Common myeloid progenitor, CD34-positive (primary cell): ENCODE results near the gene MGAT5.

Source experiments
- CTCF ChIA-PET: fragments of 350-600 bp; sonication (Branson Sonifier 250); formaldehyde crosslinking; loops from one replicate; lab custom pipeline; 2021; ENCODE audit warnings: antibody characterized with exemption; lab: Charles Lee
- POLR2A ChIA-PET: fragments of 350-600 bp; sonication (Branson Sonifier 250); formaldehyde crosslinking; loops from one replicate; lab custom pipeline; 2021; ENCODE audit warnings: antibody characterized with exemption; lab: Charles Lee
- DNase-seq, 3 donors: peaks; one replicate each; pipeline versions ENCODE4 v3.0.0 to v3.0.0-alpha.2; 2013
- H3K27ac ChIP-seq, 2 experiments: 1 replicate in 1 of 2; 2 replicates in 1 of 2; pipeline ENCODE4 v1.7.0; 2013; ENCODE audit warnings: inconsistent platforms in 2 of 2, low read length in 2 of 2, mild to moderate bottlenecking in 2 of 2, low read depth in 1 of 2, moderate library complexity in 1 of 2; ENCODE audit not compliant: severe bottlenecking in 2 of 2, insufficient read depth in 1 of 2, poor library complexity in 1 of 2
- H3K27me3 ChIP-seq, 5 experiments: replicated peaks in 2 of 5; 1 replicate in 3 of 5; 2 replicates in 2 of 5; pipeline versions ENCODE4 v1.6.1 to v1.7.0; 2013; ENCODE audit warnings: low read length in 4 of 5, mild to moderate bottlenecking in 2 of 5, moderate library complexity in 2 of 5, inconsistent platforms in 1 of 5; ENCODE audit not compliant: insufficient read depth in 5 of 5, control insufficient read depth in 4 of 5
- H3K36me3 ChIP-seq, 4 experiments: 1 replicate in 2 of 4; 2 replicates in 2 of 4; pipeline versions ENCODE4 v1.6.1 to v1.7.0; 2013; ENCODE audit warnings: low read length in 3 of 4, control low read depth in 1 of 4, mild to moderate bottlenecking in 1 of 4; ENCODE audit not compliant: control insufficient read depth in 4 of 4, insufficient read depth in 4 of 4
- H3K4me1 ChIP-seq, 4 experiments: 1 replicate in 3 of 4; 2 replicates in 1 of 4; pipeline versions ENCODE4 v1.6.1 to v1.7.1; 2013; ENCODE audit warnings: low read length in 3 of 4, mild to moderate bottlenecking in 3 of 4, control low read depth in 1 of 4, inconsistent platforms in 1 of 4, moderate library complexity in 1 of 4; ENCODE audit not compliant: control insufficient read depth in 4 of 4, insufficient read depth in 4 of 4; ENCODE audit errors: control extremely low read depth in 1 of 4
- H3K4me3 ChIP-seq, 7 experiments: 1 replicate in 4 of 7; 2 replicates in 3 of 7; pipeline versions ENCODE4 v1.5.1 to v1.7.0; 2013; ENCODE audit warnings: mild to moderate bottlenecking in 7 of 7, low read length in 6 of 7, moderate library complexity in 6 of 7, inconsistent platforms in 2 of 7, low read depth in 2 of 7, control low read depth in 1 of 7; ENCODE audit not compliant: insufficient read depth in 4 of 7, control insufficient read depth in 1 of 7; ENCODE audit errors: extremely low read depth in 1 of 7
- H3K9me3 ChIP-seq, 5 experiments: 1 replicate in 4 of 5; 2 replicates in 1 of 5; pipeline versions ENCODE4 v1.6.1 to v1.7.1; 2013; ENCODE audit warnings: low read length in 4 of 5, mild to moderate bottlenecking in 2 of 5, inconsistent platforms in 1 of 5, low read depth in 1 of 5, moderate library complexity in 1 of 5; ENCODE audit not compliant: control insufficient read depth in 4 of 5, insufficient read depth in 2 of 5; ENCODE audit errors: control extremely low read depth in 1 of 5
- WGBS: methylation state at CpG from one replicate; pipeline ENCODE4 v1.1.5; 2013; ENCODE audit not compliant: insufficient coverage; 5-methylcytosine and 5-hydroxymethylcytosine counted together

MGAT5 gene

DNA sequence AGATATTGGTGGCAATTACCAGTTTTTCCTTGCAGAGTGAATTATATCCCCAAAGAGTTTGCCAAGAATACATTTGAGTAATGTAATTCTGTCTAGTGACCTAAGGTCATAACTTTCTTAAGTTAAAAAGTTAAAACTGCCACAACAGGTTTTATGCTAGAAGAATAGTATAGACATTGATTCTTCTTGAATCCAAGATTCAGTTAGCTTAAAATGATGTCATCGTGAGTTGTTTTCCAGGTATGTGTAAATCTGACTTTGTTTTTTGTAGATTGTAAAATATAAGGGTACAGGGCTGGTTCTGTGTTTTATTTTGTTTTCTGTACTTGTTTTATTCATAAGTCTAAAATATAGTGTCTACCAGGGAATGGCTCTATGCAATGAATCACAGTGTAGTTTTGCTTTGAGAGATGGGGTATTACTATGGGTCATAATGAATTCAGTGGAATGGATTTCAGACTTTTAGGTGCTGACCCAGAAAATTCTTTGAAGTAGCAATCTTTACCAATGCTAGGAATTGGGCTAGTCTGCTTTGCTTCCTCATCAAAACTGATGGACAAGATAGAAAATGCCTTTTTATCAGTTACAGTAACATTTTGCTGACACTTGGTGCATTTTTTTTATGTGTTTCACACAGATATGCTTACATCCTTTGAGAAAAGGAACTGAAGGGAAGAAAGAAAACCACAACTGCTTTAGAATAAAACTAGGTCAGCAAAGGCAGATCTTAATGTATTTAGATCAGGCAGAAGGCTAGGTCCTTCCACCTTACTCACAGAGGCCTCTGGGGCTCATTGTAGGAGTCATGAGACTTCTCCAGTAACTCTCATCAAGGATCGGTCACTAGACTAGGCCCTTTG is 20.8 kb upstream of the MGAT5 start:
- Histone ChIP-seq H3K27me3 (no peaks in the 10 kb centered on the region), H3K36me3 (no peaks in the 10 kb centered on the region), H3K4me3 (peak overlapping the region in 1 of 7 experiments; percentile 26), H3K4me1 (peaks cover 17 to 35% (median 25%) of the 10 kb centered on the region in 4 experiments), H3K9me3 (peaks cover 2 to 8% (median 4%) of the 10 kb centered on the region in 5 experiments), H3K27ac (no peak overlapping the region)
- CTCF ChIA-PET: interaction anchor here (2.5 to 8.0 kb wide), 2 partner anchors 11 to 25 kb away, joined by 7 to 39 read pairs; no protein-coding TSS in a partner anchor
- DNase-seq: peak in 2 of 3 donors; percentile 64 to 77
- WGBS: 14% methylated on average over 1 of the region's 2 CpGs
- POLR2A ChIA-PET: no interaction called here

DNA sequence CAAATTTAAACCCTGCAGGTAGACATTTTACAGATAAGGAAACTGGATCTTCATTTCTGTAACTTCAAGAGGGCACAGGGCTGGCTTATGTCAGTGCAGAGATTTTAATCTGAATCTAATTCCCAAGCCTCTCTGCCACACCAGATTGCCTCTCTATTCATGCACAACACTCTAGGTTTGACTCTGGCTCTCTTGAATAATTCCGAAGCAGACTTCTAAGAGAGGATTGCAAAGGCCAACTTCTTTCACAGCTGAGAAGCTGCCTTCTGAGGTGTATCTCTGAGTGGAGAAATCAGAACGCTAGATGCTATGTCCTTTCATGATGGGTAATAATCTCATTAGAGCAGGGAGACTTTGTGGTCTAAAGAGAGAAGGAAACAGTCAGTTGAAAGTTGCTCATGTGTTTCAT is 20.1 kb upstream of the MGAT5 start:
- peak in 2 of 3 donors; percentile 29 to 53 for DNase-seq
- ChIA-PET CTCF (interaction anchor here (1.7 to 2.5 kb wide), 3 partner anchors 10 to 26 kb away, joined by 7 to 10 read pairs (median 7); no protein-coding TSS in a partner anchor), POLR2A (no interaction called here)
- H3K36me3 ChIP-seq: no peaks in the 10 kb centered on the region
- peaks cover 17 to 35% (median 25%) of the 10 kb centered on the region in 4 experiments for H3K4me1 ChIP-seq
- H3K27me3 ChIP-seq: no peaks in the 10 kb centered on the region
- H3K9me3 ChIP-seq: peaks cover 0 to 3% (median under 1%) of the 10 kb centered on the region in 5 experiments
- no peak overlapping the region for H3K27ac ChIP-seq
- whole genome bisulfite sequencing: no CpG with 5 or more reads among the region's 2 CpGs
- H3K4me3 ChIP-seq: peak overlapping the region in 1 of 7 experiments; percentile 26

DNA sequence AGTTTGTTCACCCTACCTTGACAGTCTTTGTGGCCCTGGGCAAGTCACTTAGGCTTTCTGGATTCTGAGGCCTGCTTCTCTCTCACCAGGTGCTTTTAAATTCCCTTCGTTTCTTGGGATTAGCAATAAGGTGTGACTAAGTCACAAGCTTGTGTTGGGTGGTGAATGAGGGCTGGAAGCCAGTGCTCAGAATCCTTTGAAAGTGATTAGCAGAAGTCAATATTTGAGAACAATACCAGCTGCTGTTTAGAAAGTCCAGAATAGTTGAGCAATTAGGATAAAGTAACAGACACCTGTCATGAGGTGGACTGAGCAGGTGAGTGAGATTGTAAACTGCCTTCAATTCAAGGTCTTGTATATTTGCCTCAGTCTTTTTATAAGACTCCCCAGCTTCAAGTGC is 19.3 kb upstream of the MGAT5 start:
- DNase-seq: no peak
- H3K9me3 ChIP-seq: no peaks in the 10 kb centered on the region
- H3K27me3 ChIP-seq: no peaks in the 10 kb centered on the region
- CTCF ChIA-PET: interaction anchor here (1.5 to 2.5 kb wide), 4 partner anchors 9 to 178 kb away, joined by 5 to 10 read pairs (median 7); no protein-coding TSS in a partner anchor
- H3K27ac ChIP-seq: no peak overlapping the region
- H3K4me3 ChIP-seq: peak overlapping the region in 1 of 7 experiments; percentile 6
- no peaks in the 10 kb centered on the region for H3K36me3 ChIP-seq
- 100% methylated on average over 1 of the region's 1 CpG for WGBS
- H3K4me1 ChIP-seq: peaks cover 17 to 35% (median 25%) of the 10 kb centered on the region in 4 experiments
- POLR2A ChIA-PET: no interaction called here

DNA sequence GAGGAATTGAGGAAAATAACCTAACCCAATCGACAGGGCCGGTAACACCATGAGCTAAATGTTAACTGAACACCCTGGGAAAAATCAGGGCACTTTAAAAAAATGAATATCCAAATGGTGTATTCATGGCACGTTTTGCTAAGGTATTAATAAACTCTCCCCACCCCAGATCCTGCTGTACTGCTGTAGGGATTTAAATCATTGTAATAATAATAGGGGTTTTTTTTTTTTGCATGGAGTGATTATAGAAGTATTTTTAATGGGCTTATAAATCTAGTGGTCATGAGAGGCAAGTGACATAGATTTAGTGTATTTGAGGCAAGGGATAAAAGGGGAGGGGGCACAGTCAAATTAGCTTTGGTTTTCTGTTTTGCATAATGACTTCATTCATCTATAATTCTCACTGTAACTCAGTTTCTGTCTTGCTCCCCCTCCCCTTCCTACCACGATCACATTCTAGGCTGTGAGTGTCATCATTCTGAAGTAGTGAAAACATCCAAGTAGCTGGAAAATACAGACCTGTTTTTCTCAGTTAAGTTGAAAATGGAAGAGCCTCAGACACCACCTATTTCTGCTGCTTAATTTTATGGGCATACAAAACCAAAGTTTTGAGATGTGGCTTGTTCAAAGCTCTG is 18.2 kb upstream of the MGAT5 start:
- ChIA-PET POLR2A (no interaction called here), CTCF (interaction anchor here (1.3 to 2.5 kb wide), 5 partner anchors 8 to 177 kb away, joined by 5 to 10 read pairs (median 7); no protein-coding TSS in a partner anchor)
- 100% methylated on average over 2 of the region's 4 CpGs for WGBS
- no peaks in the 10 kb centered on the region for H3K27me3 ChIP-seq
- no peaks in the 10 kb centered on the region for H3K9me3 ChIP-seq
- no peak overlapping the region for H3K27ac ChIP-seq
- H3K36me3 ChIP-seq: no peaks in the 10 kb centered on the region
- H3K4me3 ChIP-seq: no peak overlapping the region
- no peak for DNase-seq
- H3K4me1 ChIP-seq: peaks cover 17 to 35% (median 25%) of the 10 kb centered on the region in 4 experiments

DNA sequence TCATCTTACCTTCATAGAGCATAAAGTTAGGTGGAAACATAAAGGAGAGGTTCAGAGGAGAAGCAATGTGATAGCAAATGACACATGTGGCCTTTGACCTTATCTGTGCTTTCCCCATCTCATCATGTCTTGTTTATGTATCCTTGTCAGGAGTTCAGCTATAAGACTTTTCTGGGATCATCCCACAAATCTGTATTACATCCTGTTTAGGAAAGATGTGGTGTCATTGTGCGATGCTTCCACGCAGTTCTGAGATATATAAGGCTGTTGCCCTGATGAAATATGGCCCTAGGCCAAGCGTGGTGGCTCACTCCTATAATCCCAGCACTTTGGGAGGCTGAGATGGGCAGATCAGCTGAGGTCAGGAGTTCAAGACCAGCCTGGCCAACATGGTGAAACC is 15.5 kb upstream of the MGAT5 start:
- ChIA-PET CTCF (interaction anchor here (3.1 to 3.3 kb wide), 2 partner anchors 31 to 120 kb away, joined by 16 to 21 read pairs; no protein-coding TSS in a partner anchor), POLR2A (no interaction called here)
- Histone ChIP-seq H3K36me3 (no peaks in the 10 kb centered on the region), H3K4me3 (no peak overlapping the region), H3K4me1 (peaks cover 12 to 15% (median 13%) of the 10 kb centered on the region in 4 experiments), H3K27me3 (no peaks in the 10 kb centered on the region), H3K9me3 (no peaks in the 10 kb centered on the region), H3K27ac (no peak overlapping the region)
- 100% methylated on average over 1 of the region's 3 CpGs for WGBS
- no peak for DNase-seq

DNA sequence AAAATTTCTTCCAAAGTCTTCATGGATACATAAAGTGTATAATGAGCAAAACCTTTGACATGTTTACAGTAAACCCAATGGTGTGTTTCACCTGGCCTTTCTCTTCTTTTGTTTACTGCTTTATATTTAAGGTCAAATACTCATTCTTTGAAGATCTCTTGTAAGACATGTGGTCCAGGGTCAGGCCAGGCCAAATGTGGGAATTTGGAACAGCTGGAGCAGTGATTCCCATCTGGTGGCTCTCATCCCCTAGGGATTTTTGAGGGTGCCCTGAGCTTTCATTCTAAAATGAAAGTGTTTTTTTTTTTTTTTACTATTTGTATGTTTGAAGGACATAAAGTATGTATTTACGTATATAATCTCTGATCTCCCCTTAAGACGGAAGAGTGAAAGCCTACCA is 13.8 kb upstream of the MGAT5 start:
- no peaks in the 10 kb centered on the region for H3K9me3 ChIP-seq
- no peaks in the 10 kb centered on the region for H3K27me3 ChIP-seq
- POLR2A ChIA-PET: interaction anchor here (0.6 kb wide), 1 partner anchor 44 kb away, joined by 3 read pairs; no protein-coding TSS in a partner anchor
- H3K4me1 ChIP-seq: peaks cover 0 to 3% (median under 1%) of the 10 kb centered on the region in 4 experiments
- no peaks in the 10 kb centered on the region for H3K36me3 ChIP-seq
- no peak overlapping the region for H3K4me3 ChIP-seq
- no peak overlapping the region for H3K27ac ChIP-seq
- CTCF ChIA-PET: interaction anchor here (1.1 to 3.3 kb wide), 6 partner anchors 9 to 122 kb away, joined by 3 to 21 read pairs (median 4); partner anchors contain the start of gene MGAT5
- no peak for DNase-seq
- WGBS: no CpG with 5 or more reads among the region's 2 CpGs
